Dendritic cell treated with granulocyte-macrophage colony-stimulating factor and Interleukin-4, amounts not matched to agents 40 ng/mL and 50 ng/mL, for 4 days (primary cell): ENCODE data around the gene GSTK1.
A peak's percentile ranks its signal among the peaks of the same experiment; 100 is the strongest.
"Not testable (repeated sequence)": the region's sequence is repeated elsewhere in the genome, so short reads cannot be mapped to it uniquely, and the experiment has no call there.

Experiments
- H3K27ac Mint-ChIP-seq: one replicate; pipeline ENCODE4 v1.8.0; 2022; ENCODE audit warnings: mild to moderate bottlenecking, mixed read lengths
- H3K27me3 Mint-ChIP-seq: one replicate; pipeline ENCODE4 v1.8.0; 2022; ENCODE audit warnings: mild to moderate bottlenecking, mixed read lengths
- H3K36me3 Mint-ChIP-seq: one replicate; pipeline ENCODE4 v1.8.0; 2022; ENCODE audit warnings: low read depth, mixed read lengths
- H3K4me1 Mint-ChIP-seq: one replicate; pipeline ENCODE4 v1.8.0; 2022; ENCODE audit warnings: low read depth, mixed read lengths
- H3K4me3 Mint-ChIP-seq: one replicate; pipeline ENCODE4 v1.8.0; 2022; ENCODE audit warnings: mild to moderate bottlenecking, moderate library complexity, mixed read lengths
- H3K9me3 Mint-ChIP-seq: one replicate; pipeline ENCODE4 v1.8.0; 2022; ENCODE audit warnings: mixed read lengths
- intact Hi-C: fragments of 100-400 bp; cut with micrococcal nuclease; formaldehyde crosslinking; loops from one replicate; pipeline ENCODE4 v1.15.0; 2022

GSTK1 gene

GRCh38 chr7:143245123-143245522 lies 18.1 kb upstream of the GSTK1 start:
- Mint-ChIP-seq H3K4me1 (peaks cover 89% of the 10 kb centered on the region), H3K27me3 (no peaks in the 10 kb centered on the region), H3K4me3 (no peak overlapping the region), H3K9me3 (no peaks in the 10 kb centered on the region), H3K36me3 (peaks cover 6% of the 10 kb centered on the region), H3K27ac (peak overlapping the region; percentile 82)
- intact Hi-C loops: no loop called here

- intact Hi-C loops: no loop called here
- no peaks in the 10 kb centered on the region for H3K9me3 Mint-ChIP-seq
- H3K27ac Mint-ChIP-seq: peak overlapping the region; percentile 54
- H3K27me3 Mint-ChIP-seq: no peaks in the 10 kb centered on the region
- H3K36me3 Mint-ChIP-seq: peaks cover 6% of the 10 kb centered on the region
- H3K4me3 Mint-ChIP-seq: no peak overlapping the region
- H3K4me1 Mint-ChIP-seq: peaks cover 87% of the 10 kb centered on the region
Observed at GRCh38 chr7:143247372-143247771, 15.9 kb upstream of the GSTK1 start.

GRCh38 chr7:143248761-143249354 lies 14.4 kb upstream of the GSTK1 start:
- H3K9me3 Mint-ChIP-seq: peaks cover 6% of the 10 kb centered on the region
- H3K4me1 Mint-ChIP-seq: peaks cover 77% of the 10 kb centered on the region
- intact Hi-C loops: no loop called here
- peak overlapping the region; percentile 87 for H3K27ac Mint-ChIP-seq
- H3K4me3 Mint-ChIP-seq: no peak overlapping the region
- H3K27me3 Mint-ChIP-seq: no peaks in the 10 kb centered on the region
- peaks cover 6% of the 10 kb centered on the region for H3K36me3 Mint-ChIP-seq

- peaks cover 67% of the 10 kb centered on the region for H3K4me1 Mint-ChIP-seq
- peaks cover 6% of the 10 kb centered on the region for H3K36me3 Mint-ChIP-seq
- H3K27me3 Mint-ChIP-seq: no peaks in the 10 kb centered on the region
- H3K9me3 Mint-ChIP-seq: peaks cover 8% of the 10 kb centered on the region
- no peak overlapping the region for H3K4me3 Mint-ChIP-seq
- H3K27ac Mint-ChIP-seq: peak overlapping the region; percentile 66
- intact Hi-C loops: no loop called here
Observed at GRCh38 chr7:143250199-143250598, 13.0 kb upstream of the GSTK1 start.

- H3K36me3 Mint-ChIP-seq: peaks cover 6% of the 10 kb centered on the region
- H3K27ac Mint-ChIP-seq: no peak overlapping the region
- no peaks in the 10 kb centered on the region for H3K27me3 Mint-ChIP-seq
- H3K9me3 Mint-ChIP-seq: peaks cover 8% of the 10 kb centered on the region
- intact Hi-C loops: no loop called here
- H3K4me3 Mint-ChIP-seq: no peak overlapping the region
- peaks cover 66% of the 10 kb centered on the region for H3K4me1 Mint-ChIP-seq
Observed at GRCh38 chr7:143250822-143251221, 12.4 kb upstream of the GSTK1 start.

GRCh38 chr7:143252006-143252405 lies 11.2 kb upstream of the GSTK1 start:
- no peaks in the 10 kb centered on the region for H3K27me3 Mint-ChIP-seq
- H3K27ac Mint-ChIP-seq: no peak overlapping the region
- peaks cover 60% of the 10 kb centered on the region for H3K4me1 Mint-ChIP-seq
- H3K4me3 Mint-ChIP-seq: no peak overlapping the region
- H3K36me3 Mint-ChIP-seq: peaks cover 6% of the 10 kb centered on the region
- intact Hi-C loops: no loop called here
- peaks cover 8% of the 10 kb centered on the region for H3K9me3 Mint-ChIP-seq

GRCh38 chr7:143255564-143255963 lies 7.7 kb upstream of the GSTK1 start:
- Mint-ChIP-seq H3K4me1 (peaks cover 33% of the 10 kb centered on the region), H3K9me3 (peaks cover 8% of the 10 kb centered on the region), H3K27ac (peak overlapping the region; percentile 3), H3K36me3 (no peaks in the 10 kb centered on the region), H3K27me3 (no peaks in the 10 kb centered on the region), H3K4me3 (no peak overlapping the region)
- intact Hi-C loops: no loop called here

GRCh38 chr7:143256325-143256724 lies 6.9 kb upstream of the GSTK1 start:
- Mint-ChIP-seq H3K4me1 (peaks cover 27% of the 10 kb centered on the region), H3K9me3 (peaks cover 8% of the 10 kb centered on the region), H3K4me3 (no peak overlapping the region), H3K27me3 (no peaks in the 10 kb centered on the region), H3K27ac (no peak overlapping the region), H3K36me3 (no peaks in the 10 kb centered on the region)
- intact Hi-C loops: no loop called here

- Mint-ChIP-seq H3K27ac (no peak overlapping the region), H3K4me1 (peaks cover 25% of the 10 kb centered on the region), H3K27me3 (no peaks in the 10 kb centered on the region), H3K36me3 (no peaks in the 10 kb centered on the region), H3K4me3 (no peak overlapping the region), H3K9me3 (peaks cover 8% of the 10 kb centered on the region)
- intact Hi-C loops: no loop called here
Observed at GRCh38 chr7:143256932-143257331, 6.3 kb upstream of the GSTK1 start.

GRCh38 chr7:143257501-143257900 lies 5.7 kb upstream of the GSTK1 start:
- H3K36me3 Mint-ChIP-seq: no peaks in the 10 kb centered on the region
- H3K27ac Mint-ChIP-seq: no peak overlapping the region
- H3K27me3 Mint-ChIP-seq: no peaks in the 10 kb centered on the region
- H3K4me1 Mint-ChIP-seq: peaks cover 21% of the 10 kb centered on the region
- no peak overlapping the region for H3K4me3 Mint-ChIP-seq
- intact Hi-C loops: no loop called here
- H3K9me3 Mint-ChIP-seq: peaks cover 8% of the 10 kb centered on the region

GRCh38 chr7:143258831-143259230 lies 4.4 kb upstream of the GSTK1 start:
- intact Hi-C loops: no loop called here

GRCh38 chr7:143259765-143260164 lies 3.5 kb upstream of the GSTK1 start:
- peaks cover 31% of the 10 kb centered on the region for H3K4me1 Mint-ChIP-seq
- H3K9me3 Mint-ChIP-seq: no peaks in the 10 kb centered on the region
- H3K36me3 Mint-ChIP-seq: peaks cover 17% of the 10 kb centered on the region
- no peaks in the 10 kb centered on the region for H3K27me3 Mint-ChIP-seq
- intact Hi-C loops: no loop called here
- no peak overlapping the region for H3K4me3 Mint-ChIP-seq
- H3K27ac Mint-ChIP-seq: no peak overlapping the region

More at GRCh38 chr7:143258831-143259230, 4.4 kb upstream of the GSTK1 start:
- no peaks in the 10 kb centered on the region for H3K27me3 Mint-ChIP-seq
- H3K36me3 Mint-ChIP-seq: peaks cover 7% of the 10 kb centered on the region
- no peak overlapping the region for H3K27ac Mint-ChIP-seq
- H3K9me3 Mint-ChIP-seq: peaks cover 2% of the 10 kb centered on the region
- H3K4me3 Mint-ChIP-seq: no peak overlapping the region
- H3K4me1 Mint-ChIP-seq: peaks cover 23% of the 10 kb centered on the region

GRCh38 chr7:143261901-143262300 lies 1.3 kb upstream of the GSTK1 start:
- Mint-ChIP-seq H3K4me3 (no peak overlapping the region), H3K27me3 (no peaks in the 10 kb centered on the region)
- intact Hi-C loops: loop anchor here (2.0 kb wide), 1 partner anchor 21 kb away; no protein-coding TSS in a partner anchor

GRCh38 chr7:143264196-143264568 lies 941 bp downstream of the GSTK1 start:
- H3K9me3 Mint-ChIP-seq, intact Hi-C loops, H3K27me3 Mint-ChIP-seq: not testable (repeated sequence)
- Mint-ChIP-seq H3K4me1 (peaks cover 39% of the 10 kb centered on the region), H3K36me3 (peaks cover 61% of the 10 kb centered on the region), H3K27ac (peak overlapping the region; percentile 97), H3K4me3 (peak overlapping the region; percentile 92)

More at GRCh38 chr7:143261901-143262300, 1.3 kb upstream of the GSTK1 start:
- Mint-ChIP-seq H3K9me3 (no peaks in the 10 kb centered on the region), H3K27ac (no peak overlapping the region), H3K36me3 (peaks cover 38% of the 10 kb centered on the region), H3K4me1 (peaks cover 29% of the 10 kb centered on the region)

- intact Hi-C loops: no loop called here
- Mint-ChIP-seq H3K36me3 (peaks cover 71% of the 10 kb centered on the region), H3K4me1 (peaks cover 48% of the 10 kb centered on the region)
Observed at GRCh38 chr7:143265017-143265693, 1.9 kb downstream of the GSTK1 start.

More at GRCh38 chr7:143265017-143265693, 1.9 kb downstream of the GSTK1 start:
- Mint-ChIP-seq H3K27ac (no peak overlapping the region), H3K9me3 (no peaks in the 10 kb centered on the region), H3K27me3 (no peaks in the 10 kb centered on the region), H3K4me3 (no peak overlapping the region)
